Activated CD4-positive, alpha-beta T cell treated with anti-CD3 and anti-CD28 coated beads for 4 hours (primary cell): ENCODE measurements around the gene ARID5B.

ENCODE experiments used
- DNase-seq, 2 donors: peaks; one replicate each; pipeline ENCODE4 v3.0.0-alpha.2; 2020

The ARID5B gene

GRCh38 chr10:61943674-61944378 lies 42.3 kb downstream of the ARID5B start:
- peak; percentile 21 to 37 for DNase-seq

DNA sequence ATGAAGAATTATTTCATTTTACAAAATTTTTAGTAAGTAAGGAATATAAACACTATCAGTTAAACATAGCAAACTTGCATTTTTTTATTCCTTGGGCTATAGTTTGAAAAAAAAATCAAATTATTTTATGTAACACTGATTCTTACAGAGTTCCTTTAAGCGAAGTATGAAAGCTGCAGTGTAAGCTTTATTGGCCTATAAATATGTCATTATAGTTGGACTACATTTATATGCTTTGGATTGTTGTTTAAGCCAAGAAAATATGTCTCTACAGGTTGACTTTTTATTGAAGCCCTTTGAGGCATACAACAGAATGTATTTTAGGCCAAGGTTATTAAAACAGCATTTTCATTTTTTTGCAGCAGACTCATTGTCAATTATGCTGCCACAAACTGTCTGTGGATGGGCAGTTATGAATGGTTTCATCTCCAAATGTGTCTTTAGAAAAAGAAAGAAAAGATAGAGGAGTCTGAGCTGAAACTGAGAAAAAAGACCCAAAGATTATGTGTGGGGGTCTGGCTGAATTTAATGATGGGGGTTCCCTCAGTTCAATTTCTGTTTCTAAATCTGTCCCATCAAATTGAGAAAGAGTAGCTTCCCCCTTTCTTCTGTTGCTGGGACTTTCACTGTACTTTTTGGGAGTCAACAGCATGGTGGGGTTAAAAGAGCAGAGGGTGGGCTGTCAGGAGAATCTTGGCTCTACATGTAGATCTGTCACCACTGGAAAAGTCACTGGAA lies 43.1 kb downstream of the ARID5B start:
- no peak for DNase-seq

GRCh38 chr10:61949687-61950086 lies 48.2 kb downstream of the ARID5B start:
- DNase-seq = no peak

DNA sequence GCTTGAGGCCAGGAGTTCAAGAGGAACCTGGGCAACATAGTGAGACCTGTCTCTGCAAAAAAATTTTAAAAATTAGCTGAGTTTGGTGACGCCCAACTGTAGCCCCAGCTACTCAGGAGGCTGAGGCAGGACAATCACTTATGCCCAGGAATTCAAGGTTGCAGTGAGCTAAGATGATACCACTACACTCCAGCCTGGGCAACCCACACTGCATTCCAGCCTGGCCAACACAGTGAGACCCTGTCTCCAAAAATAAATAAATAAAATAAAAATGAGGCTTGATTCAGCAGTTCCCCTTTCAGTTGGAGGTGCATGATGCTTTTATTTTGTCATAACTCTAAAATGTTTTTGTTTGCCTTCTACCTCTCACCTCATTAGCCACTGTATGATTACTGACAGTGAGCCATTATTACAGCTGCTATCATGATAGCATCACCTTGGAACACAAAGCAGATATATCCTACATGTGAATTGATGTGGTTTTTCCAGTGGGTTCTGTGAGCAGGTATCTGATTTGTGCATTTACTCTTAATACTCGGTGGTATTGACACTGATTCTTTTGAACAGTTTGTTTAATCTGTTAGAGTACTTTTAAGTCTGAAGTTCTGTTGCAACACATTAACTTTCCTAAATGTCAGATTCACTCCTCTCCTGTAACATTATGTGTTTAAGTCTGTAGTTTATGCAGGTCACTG lies 49.1 kb downstream of the ARID5B start:
- no peak for DNase-seq

DNA sequence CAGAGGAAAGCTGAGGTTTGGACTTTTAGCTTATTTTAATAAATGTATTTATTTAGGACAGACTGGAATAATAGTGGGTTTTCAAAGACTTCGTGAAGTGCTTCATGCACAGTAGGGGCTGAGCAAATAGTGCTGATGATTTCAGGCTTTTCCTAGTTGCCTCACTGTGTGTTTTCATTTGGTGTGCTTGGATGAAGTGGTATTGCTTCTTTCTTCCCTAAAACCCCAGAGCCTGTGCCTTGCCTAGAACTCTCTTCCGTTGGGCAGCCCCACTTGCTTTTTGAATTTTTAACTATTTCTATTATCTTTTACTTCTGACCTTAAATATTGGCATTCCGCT lies 49.6 kb downstream of the ARID5B start:
- DNase-seq = no peak

- no peak for DNase-seq
Measured at GRCh38 chr10:61952028-61952674, 50.7 kb downstream of the ARID5B start.

- DNase-seq = no peak
Measured at GRCh38 chr10:61953183-61953582, 51.7 kb downstream of the ARID5B start.

DNA sequence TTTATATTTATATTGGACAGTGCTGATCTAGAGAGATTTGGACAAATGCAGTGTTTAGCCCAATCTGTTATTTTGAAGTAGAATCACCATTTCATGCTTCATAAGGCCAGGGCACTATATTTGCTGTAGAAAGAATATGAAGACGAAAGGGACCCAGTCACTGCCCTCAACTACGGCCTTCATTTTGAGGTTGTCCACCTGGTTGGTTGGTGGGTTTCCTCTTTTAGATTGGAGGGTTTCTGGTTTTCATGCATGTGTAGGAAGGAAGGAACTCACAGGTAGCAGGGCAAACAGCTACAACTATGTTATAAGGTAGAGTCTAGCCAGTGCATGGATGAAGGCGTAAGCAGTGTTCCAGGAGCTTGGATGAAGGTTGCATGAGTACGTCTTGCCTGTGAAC lies 56.3 kb downstream of the ARID5B start:
- DNase-seq = no peak

DNA sequence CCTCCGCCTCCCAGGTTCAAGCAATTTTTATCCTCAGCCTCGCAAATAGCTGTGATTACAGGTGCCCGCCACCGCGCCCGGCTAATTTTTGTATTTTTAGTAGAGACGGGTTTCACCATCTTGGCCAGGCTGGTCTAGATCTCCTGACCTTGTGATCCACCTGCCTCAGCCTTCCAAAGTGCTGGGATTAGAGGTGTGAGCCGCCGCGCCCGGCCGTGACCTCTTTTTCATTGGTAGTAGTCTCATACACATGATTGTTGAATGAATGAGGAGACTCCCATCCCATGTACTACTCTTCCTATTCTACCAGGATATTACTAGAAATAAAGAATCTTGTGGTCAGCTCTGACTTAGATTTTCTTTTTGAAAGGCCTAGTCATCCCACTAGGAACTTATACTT lies 56.8 kb downstream of the ARID5B start:
- DNase-seq = no peak

DNA sequence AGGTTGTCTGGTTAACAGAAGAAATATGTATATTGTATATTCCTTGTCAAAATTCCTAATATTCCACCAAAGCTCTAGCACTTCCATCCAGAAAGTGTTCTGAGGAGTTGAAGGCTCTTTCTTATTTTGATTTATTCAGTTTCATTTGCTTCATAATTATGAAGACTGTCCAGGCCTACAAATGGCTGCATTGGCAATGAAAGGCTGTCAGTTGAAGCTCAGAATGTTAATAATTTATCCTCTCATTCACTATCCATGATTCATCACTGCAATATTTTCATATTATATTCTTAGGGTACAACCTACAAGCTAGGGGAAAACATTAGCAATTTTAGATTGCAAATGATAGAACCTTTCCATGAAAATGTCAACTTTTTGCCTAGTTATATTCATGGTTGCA lies 57.3 kb downstream of the ARID5B start:
- no peak for DNase-seq

GRCh38 chr10:61959814-61960213 lies 58.3 kb downstream of the ARID5B start:
- DNase-seq = no peak

- DNase-seq = no peak
Measured at GRCh38 chr10:61960396-61961120, 59.1 kb downstream of the ARID5B start.

DNA sequence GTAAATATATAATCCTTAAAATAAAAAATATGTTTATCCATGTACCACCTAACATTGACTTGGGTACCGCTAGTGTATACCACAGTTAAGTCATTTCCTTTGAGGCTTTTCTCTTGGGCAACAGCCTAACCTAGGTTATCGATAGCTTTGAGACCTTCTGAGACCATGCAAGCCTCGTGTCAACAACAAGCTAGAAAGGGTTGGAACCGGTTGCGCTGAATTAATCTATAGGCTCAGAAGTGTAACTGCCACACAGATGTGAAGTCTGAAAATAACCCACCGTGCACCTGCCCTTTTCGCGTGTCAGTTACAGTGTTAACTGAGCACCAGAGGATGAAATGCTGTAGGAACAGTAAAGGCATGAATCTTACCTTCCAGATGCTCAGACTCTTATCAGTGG lies 59.8 kb downstream of the ARID5B start:
- no peak for DNase-seq

- DNase-seq = no peak
Measured at GRCh38 chr10:61962971-61963370, 61.5 kb downstream of the ARID5B start.

DNA sequence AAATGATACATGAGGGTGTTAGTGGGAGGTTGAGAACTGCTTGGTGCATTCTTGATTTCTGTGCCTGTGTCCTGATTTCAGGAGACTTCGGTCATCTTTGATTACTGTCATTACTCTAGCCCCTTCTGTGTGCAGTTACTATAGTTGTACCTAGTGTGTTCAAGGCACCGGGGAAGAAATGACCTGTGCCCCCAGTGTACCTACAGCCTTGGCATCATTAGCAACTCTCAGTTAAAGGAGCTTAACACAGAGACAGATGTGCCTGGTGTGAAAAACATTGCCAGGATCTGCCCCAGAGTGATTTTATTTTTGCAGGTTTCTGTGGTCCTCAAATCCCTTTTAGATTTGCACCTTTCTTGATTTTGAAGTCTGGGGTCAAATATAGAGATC lies 62.2 kb downstream of the ARID5B start:
- no peak for DNase-seq

- DNase-seq = no peak
Measured at GRCh38 chr10:61964059-61964709, 62.7 kb downstream of the ARID5B start.

DNA sequence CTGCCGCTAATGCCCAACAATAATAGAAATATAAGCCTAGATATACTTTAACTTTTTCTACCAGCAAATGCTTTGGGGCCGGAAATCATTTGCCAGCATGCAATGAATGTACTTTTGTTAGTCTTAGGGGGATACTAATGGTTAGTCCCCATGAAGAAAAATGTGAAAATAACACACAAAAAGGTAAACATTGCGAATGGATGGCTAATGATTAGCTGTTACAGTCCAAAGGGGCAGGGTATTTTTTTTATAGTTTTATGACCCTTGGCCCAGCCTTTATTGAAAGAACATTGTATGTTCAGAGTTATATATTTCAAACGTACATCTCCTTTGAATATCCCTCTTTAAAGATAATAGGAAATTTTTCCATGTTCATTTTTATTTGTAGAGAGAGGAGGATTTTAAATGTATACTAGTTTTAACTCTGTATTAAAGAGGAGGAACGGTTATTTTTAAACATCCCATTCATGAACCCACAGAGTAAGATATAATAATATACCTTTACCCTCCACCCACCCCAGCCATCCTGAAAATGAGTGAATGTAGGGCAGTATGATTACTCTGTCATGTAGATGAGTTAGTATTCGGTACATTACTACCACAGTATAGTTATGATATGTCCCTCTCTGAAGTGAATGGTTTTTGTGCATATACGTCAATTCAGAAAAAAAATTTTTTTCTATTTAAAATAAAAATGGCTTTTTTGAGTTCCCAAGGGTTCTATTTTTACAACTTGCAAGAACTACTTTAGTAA lies 63.6 kb downstream of the ARID5B start:
- no peak for DNase-seq

DNA sequence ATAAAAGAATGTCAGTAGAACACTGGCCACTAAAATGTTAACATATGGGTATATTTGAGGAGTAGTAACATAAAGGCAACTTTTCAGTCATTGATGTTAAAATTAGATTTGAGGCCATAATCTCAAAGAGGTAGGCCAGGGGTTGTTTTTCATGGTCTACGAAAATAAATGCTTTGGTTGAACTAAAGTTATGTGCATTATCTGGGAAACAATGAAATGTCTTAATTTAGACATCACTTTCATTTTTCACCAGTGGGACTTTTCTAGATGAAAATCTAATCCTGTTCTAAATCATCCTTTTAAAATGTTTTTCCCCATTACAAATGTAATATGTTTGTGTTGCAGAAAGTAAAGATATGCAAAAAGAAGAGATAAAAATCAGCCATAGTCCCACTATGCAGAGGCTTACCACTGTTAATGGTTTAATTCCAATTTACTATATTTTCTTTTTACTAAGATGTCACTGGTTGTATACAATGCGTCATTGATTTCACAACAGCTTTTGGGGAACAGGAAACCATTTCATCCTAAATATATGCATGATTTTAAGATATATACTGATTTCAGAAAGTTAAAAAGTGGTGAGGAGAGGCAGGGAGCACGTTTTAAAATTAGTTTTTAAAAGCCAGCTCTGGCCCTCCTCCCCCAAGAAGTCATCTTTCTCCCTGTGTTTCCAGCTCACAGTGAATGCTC lies 64.3 kb downstream of the ARID5B start:
- DNase-seq = no peak

- DNase-seq = no peak
Measured at GRCh38 chr10:61967298-61967697, 65.8 kb downstream of the ARID5B start.

GRCh38 chr10:61970182-61971002 lies 68.9 kb downstream of the ARID5B start:
- DNase-seq = no peak
